ENCODE results near the gene RRAS2. TPM values are rescaled to one million over a fixed set of nuclear protein-coding genes. Genes with fewer than 3 reads are reported as not detected.

Gene RRAS2
- total RNA-seq, 2 experiments from 2014 or later, result 36.6 to 36.8 TPM

- CTCF ChIA-PET, result interaction anchor here (1.1 kb wide), 1 partner anchor 27 kb away, joined by 3 read pairs; no protein-coding TSS in a partner anchor
- Mint-ChIP-seq H3K27me3 (ENCODE audit: low read depth) (no peaks in the 10 kb centered on the region), H3K9me3 (no peaks in the 10 kb centered on the region), H3K4me1 (ENCODE audit: low read depth) (no peaks in the 10 kb centered on the region), H3K4me3 (no peak overlapping the region), H3K27ac (no peak overlapping the region), H3K36me3 (ENCODE audit: low read depth) (no peaks in the 10 kb centered on the region)
- intact Hi-C loops (cut with micrococcal nuclease), result no loop called here
- DNase-seq, result no peak
Observed at GRCh38 chr11:14228356-14228755, 130.6 kb downstream of the RRAS2 start.

Other genes with a start within 250 kb of the RRAS2 start
- gene COPB1, start 140.6 kb upstream of the RRAS2 start, total RNA-seq, result 100 to 1,000 TPM; 111 to 112 TPM
- 100 to 1,000 TPM; 367 to 375 TPM for gene PSMA1, start 161.2 kb upstream of the RRAS2 start, total RNA-seq